Keratinocyte (primary cell): ENCODE measurements around the gene ANO10.

ENCODE experiments used
- EZH2 ChIP-seq: IDR thresholded peaks from one replicate; pipeline ENCODE4 v1.6.1; 2012; ENCODE audit warnings: inconsistent platforms, mild to moderate bottlenecking, low read length, moderate library complexity
- TF ChIP-seq, protein P1 (sequence below), 3 experiments: IDR thresholded peaks in 1 of 3; conservative IDR thresholded peaks in 1 of 3; optimal IDR thresholded peaks in 1 of 3; 2 replicates in 2 of 3; 3 replicates in 1 of 3; pipeline versions ENCODE3 to v1.5.1; 2011; ENCODE audit warnings: low read length in 3 of 3, mild to moderate bottlenecking in 3 of 3, moderate library complexity in 2 of 3, control low read depth in 1 of 3, inconsistent platforms in 1 of 3; ENCODE audit not compliant: insufficient read depth in 2 of 3; ENCODE audit errors: extremely low read depth in 1 of 3

DNA sequence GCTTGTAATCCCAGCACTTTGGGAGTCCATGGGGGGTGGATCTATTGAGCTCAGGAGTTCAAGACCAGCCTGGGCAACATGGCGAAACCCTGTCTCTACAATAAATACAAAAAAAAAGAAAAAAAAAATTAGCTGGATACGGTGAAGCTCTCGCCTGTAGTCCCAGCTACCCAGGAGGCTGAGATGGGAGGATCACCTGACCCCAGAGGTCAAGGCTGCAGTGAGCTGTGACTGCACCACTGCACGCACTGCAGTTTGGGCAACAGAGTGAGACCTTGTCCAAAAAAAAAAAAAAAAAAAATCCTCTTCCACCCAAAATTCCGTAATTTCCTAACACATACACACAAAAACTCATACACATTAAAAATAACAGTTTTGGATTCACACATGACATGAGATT lies 2.2 kb downstream of the ANO10 start:
- TF ChIP-seq, protein P1, sequence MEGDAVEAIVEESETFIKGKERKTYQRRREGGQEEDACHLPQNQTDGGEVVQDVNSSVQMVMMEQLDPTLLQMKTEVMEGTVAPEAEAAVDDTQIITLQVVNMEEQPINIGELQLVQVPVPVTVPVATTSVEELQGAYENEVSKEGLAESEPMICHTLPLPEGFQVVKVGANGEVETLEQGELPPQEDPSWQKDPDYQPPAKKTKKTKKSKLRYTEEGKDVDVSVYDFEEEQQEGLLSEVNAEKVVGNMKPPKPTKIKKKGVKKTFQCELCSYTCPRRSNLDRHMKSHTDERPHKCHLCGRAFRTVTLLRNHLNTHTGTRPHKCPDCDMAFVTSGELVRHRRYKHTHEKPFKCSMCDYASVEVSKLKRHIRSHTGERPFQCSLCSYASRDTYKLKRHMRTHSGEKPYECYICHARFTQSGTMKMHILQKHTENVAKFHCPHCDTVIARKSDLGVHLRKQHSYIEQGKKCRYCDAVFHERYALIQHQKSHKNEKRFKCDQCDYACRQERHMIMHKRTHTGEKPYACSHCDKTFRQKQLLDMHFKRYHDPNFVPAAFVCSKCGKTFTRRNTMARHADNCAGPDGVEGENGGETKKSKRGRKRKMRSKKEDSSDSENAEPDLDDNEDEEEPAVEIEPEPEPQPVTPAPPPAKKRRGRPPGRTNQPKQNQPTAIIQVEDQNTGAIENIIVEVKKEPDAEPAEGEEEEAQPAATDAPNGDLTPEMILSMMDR (optimal IDR thresholded peaks at IDR 0.05 in 1 of 3, IDR thresholded peaks at IDR 0.05 in 1 of 3, conservative IDR thresholded peaks at IDR 0.05 in 1 of 3; ENCODE audit: extremely low read depth in 1 of 3, insufficient read depth in 2 of 3, low read length in 3 of 3) = no peak
- no peak for TF ChIP-seq EZH2
